HK-2 (cell line): Measurements from ENCODE around the gene ASTN2.
A peak's percentile ranks its signal among the peaks of the same experiment; 100 is the strongest.

Source experiments
- DNase-seq: peaks from one replicate; pipeline ENCODE4 v3.0.0-alpha.2; 2018; ENCODE audit not compliant: unreplicated experiment

The ASTN2 gene

GRCh38 chr9:116958881-116959280, 456.0 kb downstream of the ASTN2 start:
- no peak for DNase-seq

DNA sequence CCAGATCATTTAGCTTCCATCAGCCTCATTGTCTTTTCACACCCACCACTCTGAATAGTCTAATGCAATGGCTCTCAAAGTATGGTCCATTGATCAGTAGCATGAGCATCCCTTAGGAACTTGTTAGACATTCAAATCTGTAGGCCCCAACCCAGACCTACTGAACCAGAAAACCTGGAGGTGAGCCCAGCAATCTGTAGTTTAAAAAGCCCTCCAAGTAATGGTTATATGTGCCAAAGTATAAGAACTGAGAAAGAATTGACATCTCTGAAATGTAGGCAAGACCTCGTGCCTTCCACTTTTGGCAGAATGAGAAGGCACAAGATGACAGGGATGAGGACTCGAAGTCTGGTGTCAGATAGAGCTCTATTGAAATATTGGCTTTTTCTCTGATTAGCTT, 460.1 kb downstream of the ASTN2 start:
- no peak for DNase-seq

- no peak for DNase-seq
Measured at GRCh38 chr9:116953271-116953670, 461.6 kb downstream of the ASTN2 start.

- peak; percentile 74 for DNase-seq
Measured at GRCh38 chr9:116952436-116952810, 462.4 kb downstream of the ASTN2 start.

DNA sequence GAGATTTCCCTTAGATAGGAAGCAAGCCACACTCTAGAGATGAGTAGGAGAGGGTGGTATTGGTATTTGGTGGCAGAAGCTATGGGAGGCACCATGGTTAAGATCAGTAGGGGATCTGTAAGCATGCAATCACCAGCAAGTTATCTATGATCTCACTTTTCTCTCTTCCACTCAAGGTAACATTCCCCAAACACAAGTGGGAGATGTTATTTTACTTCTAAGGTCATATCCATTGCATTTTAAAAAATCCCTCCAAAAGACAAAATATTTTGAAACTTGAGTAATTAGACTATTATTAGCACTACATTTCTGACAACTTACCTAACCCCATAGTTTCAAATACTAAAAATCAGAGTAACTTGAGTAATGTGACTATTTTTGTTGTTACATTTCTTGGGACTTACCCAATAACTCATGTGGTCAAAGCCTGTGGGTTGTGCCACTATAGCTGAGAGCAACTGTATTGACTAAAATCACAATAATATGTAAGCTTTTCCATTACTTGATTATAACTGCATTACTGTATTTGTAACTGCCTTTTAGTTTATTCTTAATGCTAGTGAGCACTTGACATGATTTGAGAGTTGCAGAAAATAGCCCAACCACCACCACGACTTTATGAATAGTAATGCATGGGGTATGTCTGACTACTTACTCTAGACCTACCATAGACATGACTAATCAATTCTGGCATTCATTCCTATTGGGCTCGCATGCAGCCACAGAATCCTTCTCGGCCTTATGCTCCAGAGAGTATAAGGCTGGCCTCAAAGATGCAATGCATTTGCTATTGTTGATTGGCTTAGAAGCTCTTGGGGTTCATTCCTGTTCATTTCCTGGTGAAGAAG, 463.0 kb downstream of the ASTN2 start:
- DNase-seq: peak; percentile 32

DNA sequence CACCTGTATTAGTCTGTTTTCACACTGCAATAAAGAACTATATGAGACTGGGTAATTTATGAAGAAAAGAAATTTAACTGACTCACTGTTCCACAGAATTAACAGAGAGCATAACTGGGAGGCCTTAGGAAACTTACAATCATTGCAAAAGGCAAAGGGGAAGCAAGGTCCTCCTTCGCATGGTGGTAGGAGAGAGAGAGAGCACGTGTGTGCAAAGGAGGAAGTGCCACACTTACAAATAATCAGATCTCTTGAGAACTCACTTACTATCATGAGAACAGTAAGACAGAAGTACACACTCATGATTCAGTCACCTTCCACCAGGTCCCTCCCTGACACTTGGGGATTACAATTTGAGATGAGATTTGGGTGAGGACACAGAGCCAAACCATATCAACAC, 469.0 kb downstream of the ASTN2 start:
- DNase-seq: no peak

DNA sequence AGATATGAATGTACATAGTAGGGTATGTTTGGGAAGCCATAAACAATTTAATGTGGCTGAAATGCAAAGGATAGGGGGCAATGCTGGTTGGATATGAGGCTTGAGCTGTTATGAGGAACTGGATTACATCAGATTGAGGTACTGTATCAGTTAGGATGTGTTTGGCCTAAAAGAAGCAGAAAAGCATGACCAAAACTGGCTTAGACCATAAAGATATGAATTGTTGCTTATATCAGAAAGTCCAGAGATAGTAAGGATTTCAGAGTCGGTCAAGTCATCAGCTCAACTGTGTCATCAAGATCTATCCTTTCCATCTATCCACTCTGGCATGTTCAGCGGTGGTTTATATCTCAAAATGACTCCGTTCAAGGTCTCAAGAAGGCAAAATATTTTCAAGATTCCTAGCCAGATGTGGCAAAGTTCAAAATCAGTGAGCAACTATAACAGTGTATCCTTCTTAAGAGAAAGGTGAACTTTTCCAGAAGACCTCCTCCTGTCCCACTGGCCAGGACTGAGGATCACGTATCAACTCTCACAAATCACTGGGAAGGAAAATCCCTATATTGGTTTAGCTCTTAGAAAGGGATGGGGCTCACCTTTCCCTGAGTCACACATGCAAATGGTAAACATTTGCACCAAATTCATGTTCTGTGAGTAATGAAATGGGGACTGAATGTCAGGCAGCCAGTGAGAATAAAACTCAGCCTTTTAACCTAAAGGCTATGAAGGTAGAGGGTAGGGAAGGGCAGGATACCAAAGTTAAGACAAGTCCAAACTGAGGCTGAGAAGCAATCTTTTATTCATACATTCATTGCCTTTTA, 469.9 kb downstream of the ASTN2 start:
- DNase-seq: no peak

GRCh38 chr9:116943970-116944369, 470.9 kb downstream of the ASTN2 start:
- DNase-seq: no peak

GRCh38 chr9:116942593-116943061, 472.2 kb downstream of the ASTN2 start:
- DNase-seq: no peak

- no peak for DNase-seq
Measured at GRCh38 chr9:116941266-116941665, 473.6 kb downstream of the ASTN2 start.

DNA sequence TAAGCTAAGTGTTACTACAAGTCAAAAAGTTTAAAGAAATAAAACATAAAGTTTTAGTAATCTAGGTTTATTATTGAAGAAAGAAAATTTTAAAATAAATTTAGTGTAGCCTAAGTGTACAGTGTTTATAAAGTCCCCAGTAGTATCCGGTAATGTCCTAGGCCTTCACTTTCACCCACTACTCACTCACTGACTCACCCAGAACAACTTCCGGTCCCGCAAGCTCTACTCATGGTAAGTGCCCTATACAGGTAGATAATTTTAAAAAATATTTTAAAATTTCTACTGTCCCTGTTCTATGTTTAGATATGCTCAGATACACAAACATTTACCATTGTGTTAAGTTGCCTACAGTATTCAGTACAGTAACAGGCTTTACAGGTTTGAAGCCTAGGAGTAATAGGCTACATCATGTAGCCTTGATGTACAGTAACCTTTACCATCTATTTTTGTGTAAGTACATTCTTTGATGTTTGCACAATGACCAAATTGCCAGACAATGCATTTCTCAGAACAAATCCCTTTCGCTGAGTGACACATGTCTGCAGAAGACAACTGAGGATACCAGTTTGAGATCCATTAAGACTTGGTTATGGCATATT, 474.1 kb downstream of the ASTN2 start:
- no peak for DNase-seq

DNA sequence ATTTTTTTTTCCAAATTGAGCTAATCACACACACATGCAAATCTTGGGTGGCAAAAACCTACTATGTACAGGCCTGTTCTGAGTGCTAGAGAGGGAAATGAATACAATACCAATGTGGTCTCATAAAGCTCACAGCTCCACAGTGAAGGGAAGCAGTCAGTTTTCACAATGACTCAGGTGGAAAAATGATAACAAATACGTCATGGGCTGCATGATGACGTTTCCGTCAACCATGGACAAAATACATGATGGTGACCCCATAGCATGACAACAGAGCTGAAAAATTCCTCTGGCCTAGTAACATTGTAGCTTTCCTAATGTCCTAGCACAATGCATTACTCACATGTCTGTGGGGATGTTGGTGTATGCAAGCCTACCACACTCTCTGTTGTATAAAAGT, 475.2 kb downstream of the ASTN2 start:
- no peak for DNase-seq

DNA sequence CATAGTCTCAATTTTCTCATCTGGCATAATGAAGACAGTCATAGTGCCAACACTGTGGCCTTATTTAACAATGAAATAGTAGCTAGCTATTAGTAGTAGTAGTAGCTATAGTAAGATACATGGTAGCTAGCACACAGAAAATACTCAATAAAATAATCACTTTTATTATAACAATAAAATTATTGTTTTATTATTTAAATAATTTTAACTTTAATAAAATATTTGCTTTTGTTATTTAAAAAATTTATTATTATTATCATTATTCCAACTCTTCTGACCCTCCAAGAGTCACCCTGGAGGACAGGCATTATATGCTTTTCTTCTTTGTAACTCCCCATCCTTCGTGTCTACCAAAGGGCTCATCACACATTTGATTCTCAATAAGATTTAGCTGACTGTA, 475.7 kb downstream of the ASTN2 start:
- DNase-seq: no peak

GRCh38 chr9:116937361-116937760, 477.5 kb downstream of the ASTN2 start:
- no peak for DNase-seq

DNA sequence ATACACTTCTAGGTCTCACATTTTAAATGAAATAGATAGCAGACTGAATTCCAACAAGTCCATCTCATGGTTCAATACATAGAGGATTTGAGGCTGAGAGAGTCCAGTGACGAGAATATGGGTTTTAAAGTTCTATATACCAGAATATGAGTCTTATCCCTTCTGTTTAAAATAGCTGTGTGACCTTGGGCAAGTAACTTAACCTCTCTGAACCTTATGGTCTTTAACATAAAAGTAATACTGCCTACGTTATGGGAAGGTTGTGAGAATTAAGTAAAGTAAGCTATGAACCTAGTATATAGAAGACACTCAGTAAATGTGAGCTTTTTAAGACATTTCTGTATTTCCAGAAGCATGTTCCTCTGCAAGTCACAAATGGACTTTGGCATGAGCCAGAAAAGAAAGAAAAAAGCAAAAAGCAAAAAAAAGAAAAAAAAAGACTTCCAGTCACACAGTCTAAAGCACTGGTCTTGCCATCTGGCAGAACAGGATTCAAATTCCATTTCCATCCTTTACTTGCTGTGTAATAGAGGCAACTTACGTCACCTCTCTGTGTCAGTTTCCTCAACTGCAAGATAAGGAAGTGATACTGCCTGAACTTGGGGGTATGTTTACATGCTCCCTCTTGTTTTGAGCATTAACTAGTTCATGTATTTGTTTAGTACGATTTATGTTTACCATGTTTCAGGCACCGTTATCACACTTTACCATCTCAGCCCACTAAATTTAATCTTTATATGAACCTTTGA, 479.5 kb downstream of the ASTN2 start:
- DNase-seq: no peak

GRCh38 chr9:116934131-116934530, 480.7 kb downstream of the ASTN2 start:
- DNase-seq: no peak

GRCh38 chr9:116933251-116933650, 481.6 kb downstream of the ASTN2 start:
- no peak for DNase-seq

GRCh38 chr9:116929621-116930020, 485.2 kb downstream of the ASTN2 start:
- no peak for DNase-seq

DNA sequence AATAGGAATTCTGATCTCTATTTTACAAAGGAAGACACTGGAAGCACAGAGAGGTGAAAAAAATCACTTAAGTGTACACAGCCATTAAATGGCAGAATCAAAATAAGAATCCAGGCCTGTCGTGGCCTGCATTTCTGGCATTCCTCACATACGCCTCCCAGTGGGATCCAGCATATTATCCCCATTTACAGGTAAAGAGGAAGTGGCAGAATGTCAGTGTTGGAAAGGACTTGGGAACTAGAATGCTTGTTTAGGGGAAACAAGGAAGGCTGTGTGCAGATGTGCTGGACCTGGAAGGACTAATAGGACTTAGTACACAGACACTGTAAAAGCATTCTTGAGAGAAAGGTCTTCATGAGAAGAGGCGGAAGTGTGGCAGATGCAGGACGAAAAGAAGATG, 486.0 kb downstream of the ASTN2 start:
- DNase-seq: no peak

GRCh38 chr9:116928289-116928688, 486.6 kb downstream of the ASTN2 start:
- DNase-seq: no peak

DNA sequence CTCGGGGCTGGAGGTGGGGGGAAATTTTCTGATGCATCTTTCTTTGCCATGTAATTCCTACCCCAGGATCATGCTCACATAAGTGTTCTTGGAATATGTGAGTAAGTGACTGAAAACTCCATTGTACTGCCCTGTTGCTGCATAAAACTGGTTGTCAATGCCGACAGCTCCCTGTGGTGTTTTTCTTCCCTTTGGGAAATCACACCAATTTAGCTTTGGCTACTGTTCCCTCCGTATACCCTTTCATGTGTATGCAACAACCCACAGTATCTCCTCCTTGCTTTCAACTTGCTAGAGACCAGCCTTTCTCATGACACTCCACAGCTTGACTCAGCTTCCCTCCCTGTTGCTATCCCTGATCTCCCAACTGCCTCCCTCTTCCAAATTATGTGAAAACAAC, 487.1 kb downstream of the ASTN2 start:
- DNase-seq: no peak

GRCh38 chr9:116925121-116925520, 489.7 kb downstream of the ASTN2 start:
- no peak for DNase-seq
